Activated CD8-positive, alpha-beta T cell treated with anti-CD3 and anti-CD28 coated beads, Interleukin-2, amount 10 ng/mL, durations not matched to agents 7 days and 5 days (primary cell): ENCODE data around the gene RPL22L1. TPM values are rescaled to one million over a fixed set of nuclear protein-coding genes. Genes with fewer than 3 reads are reported as not detected.
"Not testable (repeated sequence)": the region's sequence is repeated elsewhere in the genome, so short reads cannot be mapped to it uniquely, and the experiment has no call there.

Source experiments
- ATAC-seq: fragments of 150-1000 bp; cut with Tn5 transposase; one replicate; pipeline ENCODE4 v1.10.0; 2021; ENCODE audit warnings: moderate library complexity
- CTCF ChIA-PET: fragments of 350-600 bp; sonication (Branson Sonifier 250); formaldehyde crosslinking; loops from one replicate; lab custom pipeline; 2021; ENCODE audit warnings: antibody characterized with exemption; lab: Charles Lee
- POLR2A ChIA-PET: fragments of 350-600 bp; sonication (Branson Sonifier 250); formaldehyde crosslinking; loops from one replicate; lab custom pipeline; 2021; ENCODE audit warnings: antibody characterized with exemption; lab: Charles Lee
- DNase-seq: peaks from one replicate; pipeline ENCODE4 v3.0.0-alpha.2; 2020
- H3K27ac Mint-ChIP-seq: one replicate; pipeline ENCODE4 v1.8.0; 2021; ENCODE audit warnings: mild to moderate bottlenecking, mixed read lengths
- H3K27me3 Mint-ChIP-seq: one replicate; pipeline ENCODE4 v1.8.0; 2021; ENCODE audit warnings: low read depth, mixed read lengths
- H3K36me3 Mint-ChIP-seq: one replicate; pipeline ENCODE4 v1.8.0; 2021; ENCODE audit warnings: low read depth, mixed read lengths
- H3K4me1 Mint-ChIP-seq: one replicate; pipeline ENCODE4 v1.8.0; 2021; ENCODE audit warnings: low read depth, mixed read lengths
- H3K4me3 Mint-ChIP-seq: one replicate; pipeline ENCODE4 v1.8.0; 2021; ENCODE audit warnings: mild to moderate bottlenecking, mixed read lengths
- H3K9me3 Mint-ChIP-seq: one replicate; pipeline ENCODE4 v1.8.0; 2022; ENCODE audit warnings: mixed read lengths; ENCODE audit not compliant: insufficient read depth
- total RNA-seq, 2 experiments: library from RNA; stranded (reverse); gene quantifications; one replicate each; pipeline ENCODE4 v1.2.3, GENCODE V29; 2021

The RPL22L1 gene
- total RNA-seq, 2 experiments from 2014 or later: 80.3 to 89.3 TPM

- Mint-ChIP-seq H3K9me3 (no peaks in the 10 kb centered on the region), H3K4me1 (peaks cover 2% of the 10 kb centered on the region), H3K27me3 (peaks cover 22% of the 10 kb centered on the region), H3K36me3 (no peaks in the 10 kb centered on the region), H3K27ac (no peak overlapping the region), H3K4me3 (no peak overlapping the region)
- POLR2A ChIA-PET: interaction anchor here (0.7 kb wide), 1 partner anchor 18 kb away, joined by 6 read pairs; the partner anchor contains the start of gene RPL22L1
- CTCF ChIA-PET: interaction anchor here (1.0 kb wide), 1 partner anchor 17 kb away, joined by 3 read pairs; the partner anchor contains the start of gene RPL22L1
- ATAC-seq (no peak), DNase-seq (no peak)
Measured at GRCh38 chr3:170852324-170852723, 17.7 kb downstream of the RPL22L1 start.

DNA sequence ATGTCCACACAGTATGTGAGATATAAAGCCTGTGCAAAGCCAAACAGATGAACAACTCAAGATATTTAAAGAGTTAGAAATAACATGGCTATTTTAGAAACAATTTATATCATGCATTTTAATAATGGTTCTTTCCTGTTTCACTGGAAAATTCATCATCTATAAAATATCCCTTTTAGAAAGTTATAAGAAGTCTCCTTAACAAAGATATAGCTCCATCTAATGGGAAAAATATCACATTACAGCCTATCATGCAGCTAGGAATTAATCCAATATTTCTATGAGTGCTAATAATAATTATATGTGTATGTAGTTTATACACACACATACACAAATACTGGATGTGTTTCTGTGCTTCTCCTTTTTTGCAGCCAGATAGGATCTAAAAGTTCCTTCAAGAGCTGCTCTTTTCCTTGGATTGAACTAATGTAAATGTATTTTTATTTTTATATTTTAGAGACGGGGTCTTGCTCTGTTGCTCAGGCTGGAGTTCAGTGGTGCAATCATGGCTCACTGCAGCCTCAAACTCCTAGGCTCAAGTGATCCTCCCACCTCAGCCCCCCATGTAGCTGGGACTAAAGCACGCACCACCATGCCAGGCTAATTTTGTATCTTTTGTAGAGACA, 21.6 kb downstream of the RPL22L1 start:
- ATAC-seq (no peak), DNase-seq (no peak)
- Mint-ChIP-seq H3K27ac (no peak overlapping the region), H3K9me3 (no peaks in the 10 kb centered on the region), H3K27me3 (peaks cover 29% of the 10 kb centered on the region), H3K36me3 (no peaks in the 10 kb centered on the region), H3K4me1 (no peaks in the 10 kb centered on the region), H3K4me3 (no peak overlapping the region)
- CTCF ChIA-PET: interaction anchor here (1.0 to 1.9 kb wide), 7 partner anchors 9 to 675 kb away, joined by 3 to 7 read pairs (median 4); partner anchors contain the start of gene RPL22L1
- POLR2A ChIA-PET: no interaction called here

DNA sequence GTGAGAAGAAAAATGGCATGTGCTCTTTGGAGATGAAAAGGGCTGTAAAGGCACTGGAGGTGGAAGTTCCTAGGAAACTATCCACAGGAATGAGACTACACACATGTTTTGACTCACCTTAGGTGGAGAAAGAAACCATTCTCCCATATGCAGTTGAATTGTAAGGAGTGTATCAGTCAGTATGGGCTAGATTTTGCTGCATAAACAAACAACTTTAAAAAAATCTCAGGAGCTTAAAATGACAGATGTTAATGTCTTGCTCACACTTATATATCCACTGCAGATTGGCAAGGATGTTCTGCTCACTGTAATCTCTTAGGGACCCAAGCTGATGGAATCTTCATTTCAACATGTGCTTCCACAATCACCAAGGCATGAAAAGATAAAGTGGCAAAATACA, 25.6 kb downstream of the RPL22L1 start:
- DNase-seq (no peak), ATAC-seq (no peak)
- H3K9me3 Mint-ChIP-seq: no peaks in the 10 kb centered on the region
- H3K4me1 Mint-ChIP-seq: no peaks in the 10 kb centered on the region
- ChIA-PET POLR2A (no interaction called here), CTCF (no interaction called here)
- no peak overlapping the region for H3K27ac Mint-ChIP-seq
- H3K4me3 Mint-ChIP-seq: no peak overlapping the region
- peaks cover 36% of the 10 kb centered on the region for H3K27me3 Mint-ChIP-seq
- H3K36me3 Mint-ChIP-seq: no peaks in the 10 kb centered on the region

DNA sequence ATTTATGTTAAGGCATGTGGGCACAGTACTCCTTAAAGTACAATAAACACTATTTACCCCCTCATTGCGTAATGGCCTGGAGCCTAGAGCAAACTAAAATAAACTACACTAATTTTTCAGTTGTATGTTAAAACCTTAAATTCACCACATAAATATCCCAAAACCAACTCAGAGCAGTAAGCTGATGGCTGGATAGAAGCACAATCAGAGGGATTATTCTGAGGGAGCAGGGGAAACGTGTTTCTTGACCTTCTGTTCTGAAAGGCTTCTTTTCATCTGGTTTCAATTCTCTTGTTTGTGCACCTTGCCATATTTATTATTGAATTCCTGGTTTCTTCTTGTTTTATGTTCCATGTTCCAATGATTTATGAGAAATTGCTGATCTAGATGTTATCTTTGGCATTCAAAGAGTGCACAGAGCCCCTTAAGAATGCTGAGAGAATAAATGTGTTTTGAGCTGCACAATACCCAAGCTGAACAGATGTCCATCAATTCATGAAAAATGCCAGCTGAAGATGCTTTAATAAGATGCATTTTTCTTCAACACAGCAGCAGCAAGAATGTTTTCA, 29.6 kb downstream of the RPL22L1 start:
- Mint-ChIP-seq H3K36me3 (no peaks in the 10 kb centered on the region), H3K27ac (no peak overlapping the region), H3K27me3 (peaks cover 44% of the 10 kb centered on the region), H3K4me3 (no peak overlapping the region), H3K9me3 (no peaks in the 10 kb centered on the region), H3K4me1 (no peaks in the 10 kb centered on the region)
- CTCF ChIA-PET: interaction anchor here (0.7 kb wide), 2 partner anchors 599 to 987 kb away, joined by 3 to 4 read pairs; no protein-coding TSS in a partner anchor
- no peak for ATAC-seq
- DNase-seq: no peak
- POLR2A ChIA-PET: no interaction called here

- H3K4me3 Mint-ChIP-seq: no peak overlapping the region
- no peaks in the 10 kb centered on the region for H3K36me3 Mint-ChIP-seq
- peaks cover 46% of the 10 kb centered on the region for H3K27me3 Mint-ChIP-seq
- ChIA-PET CTCF (no interaction called here), POLR2A (no interaction called here)
- ATAC-seq (no peak), DNase-seq (no peak)
- H3K27ac Mint-ChIP-seq: no peak overlapping the region
- no peaks in the 10 kb centered on the region for H3K4me1 Mint-ChIP-seq
- H3K9me3 Mint-ChIP-seq: no peaks in the 10 kb centered on the region
Measured at GRCh38 chr3:170839518-170840100, 30.4 kb downstream of the RPL22L1 start.

- ChIA-PET POLR2A (no interaction called here), CTCF (interaction anchor here (1.1 kb wide), 1 partner anchor 422 kb away, joined by 3 read pairs; no protein-coding TSS in a partner anchor)
- no peaks in the 10 kb centered on the region for H3K36me3 Mint-ChIP-seq
- peaks cover 39% of the 10 kb centered on the region for H3K27me3 Mint-ChIP-seq
- no peak for DNase-seq
- ATAC-seq: no peak
- no peak overlapping the region for H3K27ac Mint-ChIP-seq
- no peak overlapping the region for H3K4me3 Mint-ChIP-seq
- H3K4me1 Mint-ChIP-seq: no peaks in the 10 kb centered on the region
- no peaks in the 10 kb centered on the region for H3K9me3 Mint-ChIP-seq
Measured at GRCh38 chr3:170836491-170836890, 33.5 kb downstream of the RPL22L1 start.

DNA sequence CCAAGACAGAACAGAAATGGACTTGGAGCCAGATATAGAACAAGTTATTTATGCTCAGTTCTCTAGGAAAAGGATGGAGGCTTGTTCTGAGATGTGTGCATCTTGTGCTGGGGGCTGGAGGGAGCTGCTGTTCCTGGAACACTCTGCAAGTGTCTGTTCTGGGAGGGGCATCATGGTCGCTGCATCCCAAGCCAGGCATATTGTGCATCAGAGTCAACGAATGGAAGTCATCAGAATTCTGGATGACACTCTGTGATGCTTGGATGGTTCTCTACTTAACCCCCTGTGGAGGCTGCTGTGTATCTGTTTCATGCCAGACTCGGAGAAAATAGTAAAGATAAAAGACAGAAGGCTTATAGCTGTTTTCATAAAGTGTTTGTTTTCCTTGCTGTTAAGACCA, 34.7 kb downstream of the RPL22L1 start:
- Mint-ChIP-seq H3K27me3 (peaks cover 31% of the 10 kb centered on the region), H3K36me3 (no peaks in the 10 kb centered on the region), H3K27ac (no peak overlapping the region), H3K9me3 (no peaks in the 10 kb centered on the region), H3K4me1 (no peaks in the 10 kb centered on the region), H3K4me3 (no peak overlapping the region)
- no peak for DNase-seq
- ChIA-PET CTCF (interaction anchor here (1.1 to 1.9 kb wide), 2 partner anchors 24 to 421 kb away, joined by 3 to 5 read pairs; no protein-coding TSS in a partner anchor), POLR2A (no interaction called here)
- ATAC-seq: no peak

DNA sequence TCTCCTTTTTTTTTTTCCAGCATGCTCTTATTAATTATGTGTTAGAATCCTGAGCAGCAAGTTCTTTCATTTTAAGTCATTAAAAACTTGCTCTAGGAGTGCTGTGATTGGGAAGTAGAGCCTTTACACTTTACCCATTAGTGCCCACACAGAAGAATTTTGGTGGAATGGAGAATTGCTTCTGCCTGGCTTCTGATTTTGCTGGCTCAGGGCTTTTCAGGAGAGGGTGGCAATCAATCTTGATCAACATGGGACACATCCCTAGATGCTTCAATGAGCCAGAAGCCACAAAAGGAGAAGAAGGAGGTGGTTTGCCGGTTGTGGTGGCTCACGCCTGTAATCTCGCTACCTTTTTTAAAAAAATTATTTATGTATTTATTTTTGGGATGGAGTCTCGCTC, 39.4 kb downstream of the RPL22L1 start:
- H3K4me3 Mint-ChIP-seq: no peak overlapping the region
- no peak for ATAC-seq
- H3K27ac Mint-ChIP-seq: no peak overlapping the region
- no peaks in the 10 kb centered on the region for H3K36me3 Mint-ChIP-seq
- no peaks in the 10 kb centered on the region for H3K9me3 Mint-ChIP-seq
- H3K27me3 Mint-ChIP-seq: peaks cover 35% of the 10 kb centered on the region
- ChIA-PET POLR2A (no interaction called here), CTCF (no interaction called here)
- DNase-seq: no peak
- peaks cover 9% of the 10 kb centered on the region for H3K4me1 Mint-ChIP-seq

GRCh38 chr3:170829546-170830272, 40.3 kb downstream of the RPL22L1 start:
- H3K27me3 Mint-ChIP-seq: peaks cover 30% of the 10 kb centered on the region
- H3K36me3 Mint-ChIP-seq: no peaks in the 10 kb centered on the region
- H3K9me3 Mint-ChIP-seq: no peaks in the 10 kb centered on the region
- no peak for DNase-seq
- no peak overlapping the region for H3K27ac Mint-ChIP-seq
- ATAC-seq: no peak
- H3K4me3 Mint-ChIP-seq: no peak overlapping the region
- CTCF ChIA-PET: interaction anchor here (1.3 to 1.8 kb wide), 2 partner anchors 18 to 416 kb away, joined by 5 to 6 read pairs; no protein-coding TSS in a partner anchor
- POLR2A ChIA-PET: no interaction called here
- peaks cover 9% of the 10 kb centered on the region for H3K4me1 Mint-ChIP-seq

GRCh38 chr3:170826047-170826446, 43.9 kb downstream of the RPL22L1 start:
- peaks cover 18% of the 10 kb centered on the region for H3K27me3 Mint-ChIP-seq
- no peak overlapping the region for H3K4me3 Mint-ChIP-seq
- no peak overlapping the region for H3K27ac Mint-ChIP-seq
- no peaks in the 10 kb centered on the region for H3K36me3 Mint-ChIP-seq
- H3K4me1 Mint-ChIP-seq: peaks cover 9% of the 10 kb centered on the region
- DNase-seq (no peak), ATAC-seq (no peak)
- CTCF ChIA-PET: interaction anchor here (2.4 kb wide), 1 partner anchor 14 kb away, joined by 10 read pairs; no protein-coding TSS in a partner anchor
- H3K9me3 Mint-ChIP-seq: no peaks in the 10 kb centered on the region
- POLR2A ChIA-PET: no interaction called here

- peaks cover 14% of the 10 kb centered on the region for H3K27me3 Mint-ChIP-seq
- DNase-seq, H3K9me3 Mint-ChIP-seq, H3K4me1 Mint-ChIP-seq, H3K4me3 Mint-ChIP-seq, H3K36me3 Mint-ChIP-seq, H3K27ac Mint-ChIP-seq, CTCF ChIA-PET, ATAC-seq: not testable (repeated sequence)
- POLR2A ChIA-PET: interaction anchor here (0.6 kb wide), 1 partner anchor 235 kb away, joined by 3 read pairs; no protein-coding TSS in a partner anchor
Measured at GRCh38 chr3:170823562-170823961, 46.4 kb downstream of the RPL22L1 start.
